ENCODE results near the gene DCC. TPM values are rescaled to one million over a fixed set of nuclear protein-coding genes. Genes with fewer than 3 reads are reported as not detected.

The DCC gene
- total RNA-seq, 6 experiments from 2014 or later, result not detected

GRCh38 chr18:52577795-52578194, 237.8 kb downstream of the DCC start:
- Mint-ChIP-seq H3K9me3 (peaks cover 41% of the 10 kb centered on the region), H3K27me3 (ENCODE audit: insufficient read depth) (no peaks in the 10 kb centered on the region), H3K27ac (no peak overlapping the region), H3K4me3 (no peak overlapping the region), H3K36me3 (ENCODE audit: low read depth) (no peaks in the 10 kb centered on the region; the same call in 1 of the 2 replicates), H3K4me1 (ENCODE audit: low read depth) (no peaks in the 10 kb centered on the region)
- TF ChIP-seq CTCF (IDR thresholded peaks at IDR 0.05), result no peak
- no peak for DNase-seq

GRCh38 chr18:52582061-52582460, 242.1 kb downstream of the DCC start:
- Mint-ChIP-seq H3K36me3 (ENCODE audit: low read depth) (no peaks in the 10 kb centered on the region; the same call in 1 of the 2 replicates), H3K27me3 (ENCODE audit: insufficient read depth) (no peaks in the 10 kb centered on the region), H3K4me3 (no peak overlapping the region), H3K9me3 (peaks cover 51% of the 10 kb centered on the region), H3K27ac (no peak overlapping the region), H3K4me1 (ENCODE audit: low read depth) (no peaks in the 10 kb centered on the region)
- no peak for TF ChIP-seq CTCF (IDR thresholded peaks at IDR 0.05)
- no peak for DNase-seq

GRCh38 chr18:52582516-52582915, 242.5 kb downstream of the DCC start:
- DNase-seq, result no peak
- Mint-ChIP-seq H3K4me3 (no peak overlapping the region), H3K36me3 (ENCODE audit: low read depth) (no peaks in the 10 kb centered on the region; the same call in 1 of the 2 replicates), H3K4me1 (ENCODE audit: low read depth) (no peaks in the 10 kb centered on the region), H3K27me3 (ENCODE audit: insufficient read depth) (no peaks in the 10 kb centered on the region), H3K9me3 (peaks cover 55% of the 10 kb centered on the region), H3K27ac (no peak overlapping the region)
- TF ChIP-seq CTCF (IDR thresholded peaks at IDR 0.05), result no peak

- TF ChIP-seq CTCF (IDR thresholded peaks at IDR 0.05), result no peak
- H3K36me3 Mint-ChIP-seq (ENCODE audit: low read depth), result no peaks in the 10 kb centered on the region; the same call in 1 of the 2 replicates
- no peak overlapping the region for H3K4me3 Mint-ChIP-seq
- peaks cover 46% of the 10 kb centered on the region for H3K9me3 Mint-ChIP-seq
- H3K27me3 Mint-ChIP-seq (ENCODE audit: insufficient read depth), result no peaks in the 10 kb centered on the region
- DNase-seq, result no peak
- no peaks in the 10 kb centered on the region for H3K4me1 Mint-ChIP-seq (ENCODE audit: low read depth)
- no peak overlapping the region for H3K27ac Mint-ChIP-seq
Measured at GRCh38 chr18:52588931-52589330, 248.9 kb downstream of the DCC start.

GRCh38 chr18:52596748-52597435, 256.9 kb downstream of the DCC start:
- H3K36me3 Mint-ChIP-seq (ENCODE audit: low read depth), result no peaks in the 10 kb centered on the region
- H3K4me3 Mint-ChIP-seq, result no peak overlapping the region
- TF ChIP-seq CTCF (IDR thresholded peaks at IDR 0.05), result no peak
- DNase-seq, result no peak
- no peaks in the 10 kb centered on the region for H3K4me1 Mint-ChIP-seq (ENCODE audit: low read depth)
- peaks cover 53% of the 10 kb centered on the region for H3K9me3 Mint-ChIP-seq
- no peak overlapping the region for H3K27ac Mint-ChIP-seq
- H3K27me3 Mint-ChIP-seq (ENCODE audit: insufficient read depth), result no peaks in the 10 kb centered on the region

All from HFFc6 (cell line).